Urinary bladder (tissue), 4 donors: ENCODE data around the gene RNF220. TPM values are rescaled to one million over a fixed set of nuclear protein-coding genes. Genes with fewer than 3 reads are reported as not detected.

Experiments used
- DNase-seq: peaks from one replicate; pipeline ENCODE4 v3.0.0-alpha.2; 2015; ENCODE audit errors: extremely low spot score
- H3K27ac ChIP-seq: one replicate; pipeline ENCODE4 v1.5.1; 2013; ENCODE audit warnings: low read depth, mild to moderate bottlenecking, moderate library complexity
- H3K36me3 ChIP-seq: one replicate; pipeline ENCODE4 v1.6.1; 2013; ENCODE audit warnings: mild to moderate bottlenecking, moderate library complexity; ENCODE audit not compliant: insufficient read depth
- H3K4me1 ChIP-seq: one replicate; pipeline ENCODE4 v1.6.1; 2013; ENCODE audit warnings: mild to moderate bottlenecking, moderate library complexity; ENCODE audit not compliant: insufficient read depth
- H3K4me3 ChIP-seq: one replicate; pipeline ENCODE4 v1.5.1; 2013; ENCODE audit warnings: low read depth, low read length
- WGBS: extraction: QIAGEN DNeasy Blood & Tissue Kit; methylation state at CpG from one replicate; pipeline ENCODE4 v1.1.7; 2013; 5-methylcytosine and 5-hydroxymethylcytosine counted together
- polyA plus RNA-seq: library from polyadenylated mRNA; stranded (reverse); fragments of 200-250 nt; gene quantifications from one replicate; pipeline ENCODE4 v1.2.3, GENCODE V29; 2013
- total RNA-seq: library from RNA; depleted of rRNA; stranded (reverse); fragments of >200 nt; gene quantifications from one replicate; pipeline ENCODE4 v1.2.3, GENCODE V29; 2014
- donor health status: healthy with polysubstance abuse.
- donor health status: healthy.

The RNF220 gene
- total and polyA plus RNA-seq, 2 donors = 17.3 to 89.6 TPM

DNA sequence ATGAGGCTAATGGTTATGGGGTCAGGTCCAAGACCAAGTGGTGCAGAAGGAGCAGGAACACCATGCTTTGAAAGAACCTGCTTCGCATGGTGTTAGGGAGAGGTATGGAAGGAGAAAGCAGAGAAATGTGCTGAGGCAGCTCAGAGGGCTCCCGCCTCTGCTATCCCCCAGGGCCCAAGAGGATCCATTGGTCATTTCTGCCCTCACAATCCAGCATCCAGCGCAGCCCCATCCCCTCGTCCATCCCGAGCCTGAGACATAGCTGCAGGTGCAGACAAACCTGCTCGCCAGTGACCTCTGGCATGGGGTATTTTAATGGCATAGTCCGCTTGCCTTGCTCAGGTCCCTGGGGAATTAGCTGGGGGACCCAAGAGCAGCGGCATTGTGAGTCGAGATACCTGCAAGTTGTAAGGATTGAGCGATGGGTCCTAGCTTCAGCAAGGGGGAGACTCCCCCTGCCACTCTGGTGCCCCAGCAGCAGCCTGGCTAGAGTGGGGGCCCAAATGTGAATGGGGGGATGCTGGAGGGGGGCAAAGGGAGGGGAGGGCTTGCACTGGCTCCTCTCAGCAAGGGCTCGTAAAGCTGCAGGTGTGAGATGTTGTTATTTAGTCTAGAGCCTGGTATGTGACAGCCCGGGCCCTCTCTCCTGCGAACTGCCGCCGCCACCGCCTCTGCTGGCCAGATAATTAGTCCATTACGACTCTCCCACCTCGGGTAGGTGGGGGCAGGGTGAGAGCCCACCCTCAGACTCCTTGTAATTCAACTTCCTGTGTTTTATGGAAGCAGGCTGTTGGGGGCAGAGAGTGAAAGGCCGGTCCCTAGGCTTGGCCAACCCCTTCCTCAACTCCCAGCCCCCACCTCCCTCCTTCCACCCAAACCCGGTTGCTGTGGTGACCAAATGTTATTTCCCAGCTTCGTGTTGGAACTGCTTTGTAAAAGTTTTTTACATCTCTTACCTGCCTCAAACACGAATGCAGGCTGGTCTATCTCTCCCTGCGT is 118.8 kb downstream of the RNF220 start:
- Histone ChIP-seq H3K27ac (no peak overlapping the region), H3K4me3 (no peak overlapping the region), H3K4me1 (no peaks in the 10 kb centered on the region), H3K36me3 (no peaks in the 10 kb centered on the region)
- no peak for DNase-seq
- WGBS = 58% methylated on average over 23 of the region's 23 CpGs

DNA sequence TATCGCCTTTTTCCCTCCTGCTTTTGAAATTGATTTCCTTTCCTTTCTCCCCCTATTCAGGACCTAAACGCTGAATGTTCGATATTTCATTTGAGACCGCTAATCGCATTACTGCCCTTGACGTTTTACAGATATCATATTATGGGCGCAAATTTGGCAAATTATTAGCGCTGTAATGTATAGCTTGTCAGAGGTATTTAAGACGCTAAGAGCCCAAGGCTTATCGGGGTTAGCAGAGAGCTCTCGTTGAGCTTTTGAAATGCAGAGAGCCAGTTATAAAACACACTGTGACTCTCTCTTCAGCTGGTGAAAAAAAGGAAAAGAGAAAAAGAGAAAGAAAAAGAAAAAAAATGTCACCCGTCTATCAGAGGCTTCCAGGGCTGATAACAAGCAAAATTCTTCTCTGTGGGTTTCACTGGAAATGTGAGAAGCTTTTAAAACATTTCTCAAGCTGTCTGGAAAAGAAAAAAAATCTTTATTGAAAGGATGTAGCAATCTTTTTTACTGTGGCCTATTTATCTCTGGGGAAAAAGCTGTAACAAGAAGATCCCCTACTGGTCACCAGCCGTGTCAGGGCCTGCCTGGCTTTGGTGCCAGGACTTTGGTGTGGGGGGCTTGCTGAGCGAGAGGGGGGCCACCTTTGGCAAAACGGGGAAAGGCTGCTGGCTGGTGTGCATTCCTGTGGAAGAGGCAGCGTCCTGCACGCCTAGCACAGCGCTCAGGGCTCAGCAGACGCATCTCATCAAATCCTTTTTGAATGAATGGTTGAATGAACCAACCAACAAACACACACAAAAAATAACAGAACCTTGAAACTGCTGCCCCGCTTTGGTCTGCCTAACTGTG is 119.8 kb downstream of the RNF220 start:
- WGBS = 25% methylated on average over 20 of the region's 20 CpGs
- DNase-seq = no peak
- Histone ChIP-seq H3K4me3 (no peak overlapping the region), H3K4me1 (no peaks in the 10 kb centered on the region), H3K36me3 (no peaks in the 10 kb centered on the region), H3K27ac (no peak overlapping the region)

DNA sequence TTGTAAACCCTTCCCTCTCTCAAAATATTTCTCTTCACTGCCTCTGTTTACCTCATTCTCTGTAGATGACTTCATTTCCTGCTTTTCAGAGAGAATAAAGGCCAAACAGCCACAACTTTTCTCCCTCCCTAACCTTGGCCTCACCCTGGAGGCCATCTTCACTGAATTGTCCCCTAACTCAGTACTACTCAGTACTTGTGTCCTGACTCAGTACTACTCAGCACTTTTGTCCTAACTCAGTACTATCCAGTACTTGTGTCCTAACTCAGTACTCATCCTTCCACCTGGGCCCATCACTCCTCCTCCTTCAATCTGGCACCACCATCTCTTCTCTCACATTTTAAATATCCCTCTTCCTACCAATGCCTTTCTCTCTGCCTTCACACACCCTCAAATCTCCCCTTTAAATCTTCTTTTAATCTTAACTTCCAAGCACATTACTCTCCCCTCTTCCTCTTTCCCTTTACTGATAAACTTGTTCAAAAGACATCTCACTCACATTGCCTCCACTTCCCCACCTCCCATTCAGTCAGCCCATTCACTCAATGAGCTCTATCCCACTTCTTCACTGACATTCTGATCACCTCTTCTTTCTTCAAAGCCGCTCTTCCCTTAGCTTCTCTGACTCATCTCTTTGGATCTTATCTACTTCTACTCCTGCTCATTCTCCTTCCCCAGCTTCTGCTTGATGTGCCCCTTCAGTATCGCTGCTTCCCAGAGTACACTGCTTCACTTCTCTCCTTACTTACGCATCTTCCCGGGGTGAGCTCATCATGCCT is 121.4 kb downstream of the RNF220 start:
- Histone ChIP-seq H3K4me3 (no peak overlapping the region), H3K4me1 (no peaks in the 10 kb centered on the region), H3K27ac (no peak overlapping the region), H3K36me3 (no peaks in the 10 kb centered on the region)
- no peak for DNase-seq
- 89% methylated on average over 4 of the region's 4 CpGs for WGBS

DNA sequence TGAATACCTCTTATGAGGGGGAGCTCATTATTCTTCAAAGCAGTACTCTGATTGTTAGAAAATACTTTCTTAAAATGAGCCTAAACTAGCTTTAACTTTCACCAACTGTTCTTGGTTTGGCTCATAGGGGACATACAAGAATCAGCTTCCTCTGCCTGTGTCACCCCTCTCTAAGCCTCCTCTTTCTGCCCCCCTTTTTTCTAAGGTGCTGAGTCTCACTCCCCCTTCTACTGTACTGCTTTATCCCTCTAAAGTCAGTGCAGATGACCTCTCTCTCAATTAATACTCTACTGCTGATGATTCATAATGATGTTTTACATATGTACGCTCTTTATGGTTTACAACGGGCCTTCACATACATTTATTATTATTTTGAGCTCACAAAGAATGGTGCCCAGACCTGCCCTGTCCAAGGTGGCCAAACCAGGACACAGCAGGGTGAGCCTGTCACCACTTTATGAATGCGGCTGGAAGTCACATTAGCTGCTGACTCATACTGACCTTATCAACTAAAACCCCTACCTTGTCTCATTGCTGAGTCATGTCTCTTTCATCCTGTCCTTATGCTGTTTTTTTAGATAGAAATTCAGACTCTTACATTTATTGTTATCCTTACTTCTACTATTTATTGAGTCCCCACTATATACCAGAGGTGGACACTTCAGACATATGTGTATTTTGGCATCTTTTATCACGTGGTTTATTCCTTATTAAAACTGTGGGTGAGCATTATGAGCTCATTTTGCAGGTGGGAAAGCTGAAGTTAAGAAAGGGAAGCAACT is 126.9 kb downstream of the RNF220 start:
- Histone ChIP-seq H3K4me3 (no peak overlapping the region), H3K36me3 (no peaks in the 10 kb centered on the region), H3K4me1 (no peaks in the 10 kb centered on the region), H3K27ac (no peak overlapping the region)
- no peak for DNase-seq
- WGBS = 40% methylated on average over 4 of the region's 4 CpGs

DNA sequence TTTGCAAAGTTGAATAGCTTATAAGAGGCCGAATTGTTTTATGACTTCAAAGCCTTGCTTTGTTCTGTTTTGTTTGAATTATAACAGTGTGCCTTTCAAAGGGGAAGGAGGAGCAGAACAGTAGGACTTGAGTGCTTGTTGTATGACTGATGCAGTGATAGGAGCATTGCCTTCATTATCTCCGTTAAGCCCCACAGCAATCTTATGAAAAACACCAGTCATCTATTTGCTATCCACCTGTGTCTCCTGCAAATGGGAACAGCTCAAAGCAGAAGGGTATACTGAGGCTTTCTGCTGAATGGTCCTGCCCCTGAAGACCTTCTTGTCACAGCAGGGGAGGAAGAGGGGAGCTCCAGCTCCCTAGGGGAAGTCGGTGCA is 127.5 kb downstream of the RNF220 start:
- 41% methylated on average over 3 of the region's 3 CpGs for WGBS

DNA sequence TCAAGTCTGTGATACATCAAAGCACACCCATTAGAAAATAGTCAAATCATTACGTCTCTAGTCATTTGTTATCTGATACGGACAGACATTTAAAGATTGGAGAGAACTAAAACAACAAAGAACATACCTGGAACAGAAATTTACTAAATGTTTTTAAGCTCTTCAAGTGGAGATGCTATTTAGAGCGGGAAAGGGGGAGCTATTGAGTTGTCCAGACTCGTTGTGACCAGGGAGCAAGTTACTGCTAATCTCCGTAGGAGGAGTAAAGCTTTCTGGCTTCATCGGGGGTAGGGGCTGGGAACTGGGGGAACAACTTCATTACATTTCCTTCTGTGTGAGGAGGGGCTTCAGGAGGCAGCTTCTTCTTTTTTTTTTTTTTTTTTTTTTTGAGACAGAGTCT is 129.7 kb downstream of the RNF220 start:
- no peak overlapping the region for H3K4me3 ChIP-seq
- no peak for DNase-seq
- H3K4me1 ChIP-seq = no peaks in the 10 kb centered on the region
- no peaks in the 10 kb centered on the region for H3K36me3 ChIP-seq
- WGBS = 49% methylated on average over 6 of the region's 6 CpGs
- H3K27ac ChIP-seq = no peak overlapping the region

More for the DNA sequence above, 127.5 kb downstream of the RNF220 start:
- Histone ChIP-seq H3K27ac (no peak overlapping the region), H3K36me3 (no peaks in the 10 kb centered on the region), H3K4me1 (no peaks in the 10 kb centered on the region), H3K4me3 (no peak overlapping the region)
- no peak for DNase-seq

DNA sequence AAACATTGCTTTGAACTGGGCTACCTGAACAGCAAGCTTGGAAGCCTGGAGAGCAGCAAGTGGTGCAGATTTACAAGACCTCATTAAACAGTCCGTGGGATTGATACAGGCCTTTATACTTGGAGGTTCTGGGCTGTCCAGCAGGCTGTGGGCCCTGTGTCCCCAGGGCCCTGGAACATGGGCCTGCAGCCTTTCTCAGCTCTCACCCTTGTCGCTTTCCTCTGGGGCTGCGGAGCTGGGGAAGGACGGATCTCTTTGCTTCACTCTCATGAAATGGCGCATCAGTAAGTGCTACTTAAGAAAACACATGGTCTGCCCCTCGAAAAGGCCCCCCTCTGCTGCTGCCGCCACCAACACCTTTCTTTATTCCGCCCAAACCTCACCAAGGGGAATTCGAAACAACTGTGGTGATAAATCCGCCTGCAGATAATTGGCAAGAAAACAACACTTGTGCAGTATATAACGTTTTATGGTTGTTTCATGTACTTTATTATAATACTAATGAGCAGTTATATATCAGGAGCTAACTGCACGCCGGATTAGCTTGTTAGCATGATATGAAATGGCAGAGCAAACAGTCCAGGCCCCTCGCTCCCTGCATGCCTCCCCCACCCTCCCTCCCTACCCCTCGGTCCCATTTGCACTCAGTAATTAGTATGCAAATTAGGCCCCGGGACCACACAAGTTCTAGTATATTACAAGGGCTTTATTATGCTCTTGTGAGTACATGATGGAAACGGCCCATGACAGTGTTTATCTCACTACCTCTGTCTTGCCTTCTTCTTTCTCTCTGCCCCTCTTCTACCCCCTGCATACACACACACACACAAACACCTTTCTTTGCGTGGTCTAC is 131.5 kb downstream of the RNF220 start:
- H3K27ac ChIP-seq = no peak overlapping the region
- H3K36me3 ChIP-seq = no peaks in the 10 kb centered on the region
- H3K4me1 ChIP-seq = no peaks in the 10 kb centered on the region
- 65% methylated on average over 18 of the region's 18 CpGs for WGBS
- DNase-seq = no peak
- H3K4me3 ChIP-seq = no peak overlapping the region

DNA sequence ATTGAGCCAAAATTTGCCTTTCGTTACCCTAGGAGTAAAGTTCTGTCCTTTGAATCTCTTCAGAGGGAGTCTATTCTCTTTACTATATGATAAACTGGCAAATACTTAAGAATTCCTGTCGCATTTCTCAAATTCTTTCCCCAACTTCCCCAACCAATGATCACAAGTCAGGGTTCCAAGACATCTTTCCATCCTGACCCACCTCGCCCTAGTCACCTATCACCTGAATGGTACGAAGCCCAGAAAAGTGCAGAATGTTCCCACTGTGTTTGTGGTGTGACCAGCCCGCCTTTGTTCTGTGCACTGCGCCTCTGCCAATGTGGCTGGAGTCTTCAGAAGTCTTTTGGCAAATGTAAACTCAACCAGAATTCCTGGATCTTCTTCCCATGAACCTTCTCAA is 132.5 kb downstream of the RNF220 start:
- DNase-seq = no peak
- WGBS = 89% methylated on average over 6 of the region's 6 CpGs
- Histone ChIP-seq H3K27ac (no peak overlapping the region), H3K4me1 (no peaks in the 10 kb centered on the region), H3K36me3 (no peaks in the 10 kb centered on the region), H3K4me3 (no peak overlapping the region)

DNA sequence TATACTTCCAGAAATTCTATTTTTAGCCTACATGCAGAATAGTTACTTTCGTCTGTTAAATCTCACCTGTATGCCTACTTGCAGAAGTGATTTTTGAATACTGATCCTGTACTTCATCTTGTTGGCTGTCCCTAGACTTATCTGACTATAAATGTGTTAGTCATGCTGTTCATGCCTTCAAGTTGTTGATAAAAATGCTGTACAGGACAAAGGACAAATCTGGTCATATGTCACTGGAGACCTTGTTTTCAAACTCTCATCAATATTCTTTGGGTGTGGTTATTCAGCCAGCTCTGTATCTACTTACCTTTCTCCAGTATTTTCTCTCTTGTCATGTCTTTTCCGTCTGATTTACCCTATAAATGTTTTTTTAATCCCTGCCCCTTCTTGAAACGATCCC is 132.9 kb downstream of the RNF220 start:
- H3K4me3 ChIP-seq = no peak overlapping the region
- H3K36me3 ChIP-seq = no peaks in the 10 kb centered on the region
- no peak overlapping the region for H3K27ac ChIP-seq
- 53% methylated on average over 3 of the region's 3 CpGs for whole genome bisulfite sequencing
- no peaks in the 10 kb centered on the region for H3K4me1 ChIP-seq
- DNase-seq = no peak

DNA sequence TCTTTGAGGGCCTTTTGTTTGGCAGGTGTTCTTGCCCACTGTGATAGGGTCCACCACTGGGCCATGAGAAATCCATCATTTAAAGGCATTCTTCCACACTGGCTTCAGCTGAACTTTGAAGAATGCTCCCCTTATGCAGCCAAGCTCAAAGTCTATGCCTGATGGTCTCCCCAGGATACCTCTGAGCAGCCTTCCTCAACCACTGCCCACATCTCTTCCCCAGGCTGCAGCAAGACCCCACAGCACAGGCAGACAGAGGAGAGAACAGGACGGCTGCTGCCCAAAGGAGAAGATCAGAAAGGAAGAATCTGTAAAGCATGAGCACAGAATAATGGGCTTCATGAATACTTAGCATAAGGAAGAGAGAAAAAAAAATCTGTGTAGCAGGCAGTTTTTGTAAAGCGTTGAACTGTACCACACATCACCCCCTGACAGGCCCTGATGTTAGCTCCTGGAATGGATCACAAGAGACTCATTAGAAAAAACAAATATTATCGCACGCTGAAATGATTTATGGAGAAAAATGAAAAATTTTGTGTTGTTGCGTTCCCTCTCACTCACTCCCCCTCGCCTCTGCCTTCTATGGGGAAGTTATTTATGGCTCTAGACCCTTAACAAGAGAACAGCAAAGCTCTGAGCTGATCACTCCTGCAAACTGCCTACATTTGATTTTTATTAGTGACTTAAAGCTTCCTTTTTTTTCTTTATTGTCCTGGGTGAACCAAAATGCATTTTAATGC is 135.1 kb downstream of the RNF220 start:
- DNase-seq = no peak
- H3K36me3 ChIP-seq = no peaks in the 10 kb centered on the region
- no peak overlapping the region for H3K4me3 ChIP-seq
- 65% methylated on average over 6 of the region's 6 CpGs for WGBS
- no peaks in the 10 kb centered on the region for H3K4me1 ChIP-seq
- H3K27ac ChIP-seq = no peak overlapping the region

DNA sequence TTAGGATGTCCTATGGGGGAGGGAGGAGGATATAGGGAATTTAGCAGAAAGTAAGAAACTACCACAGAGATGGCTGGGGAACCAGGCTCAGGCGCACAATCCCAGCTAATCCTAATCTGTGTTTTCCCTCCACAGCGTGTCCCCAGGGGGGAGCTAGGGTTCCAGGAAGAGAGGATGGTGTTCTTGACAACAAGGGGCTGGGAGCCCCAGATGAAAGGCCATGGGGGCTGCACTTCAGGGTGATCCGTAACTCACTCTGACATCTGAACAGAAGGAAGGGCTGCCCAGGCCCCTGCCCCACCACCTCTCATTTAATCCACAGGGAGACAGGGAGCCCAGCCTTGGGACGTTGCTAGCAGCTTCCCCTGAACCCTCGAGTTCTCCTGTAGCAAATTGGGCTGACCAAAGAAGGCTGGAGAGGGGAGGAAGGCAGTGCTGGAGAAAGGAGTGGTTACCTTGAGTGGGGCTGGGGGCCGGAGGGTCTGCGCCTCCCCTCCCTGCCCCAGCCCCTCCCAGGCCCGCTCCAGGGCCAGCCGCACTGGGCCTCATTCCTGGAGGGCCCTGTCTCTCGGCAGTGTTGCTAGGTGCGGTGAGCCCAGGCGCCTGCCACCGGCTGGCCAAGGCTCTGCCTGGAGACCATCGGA is 137.5 kb downstream of the RNF220 start:
- no peak for DNase-seq
- H3K27ac ChIP-seq = no peak overlapping the region
- WGBS = 37% methylated on average over 14 of the region's 14 CpGs
- no peak overlapping the region for H3K4me3 ChIP-seq
- no peaks in the 10 kb centered on the region for H3K36me3 ChIP-seq
- H3K4me1 ChIP-seq = no peaks in the 10 kb centered on the region
